ENCODE measurements around the gene IL18RAP.

GRCh38 chr2:102397209-102397608, 25.8 kb upstream of the IL18RAP start:
- no peak for TF ChIP-seq CTCF (IDR thresholded peaks at IDR 0.05; ENCODE audit: insufficient read depth, low read length, poor library complexity, severe bottlenecking)
- no peak for TF ChIP-seq EZH2phosphoT487 (conservative IDR thresholded peaks at IDR 0.05; ENCODE audit: low read length)

Data from SU-DHL-6 (cell line).